Gastroesophageal sphincter (tissue), 3 donors: ENCODE data around the gene PDE11A.

Experiments used
- EP300 ChIP-seq: sonication (generic); formaldehyde crosslinking; IDR thresholded peaks from one replicate; pipeline ENCODE4 v1.6.1; 2017; ENCODE audit warnings: antibody characterized with exemption, mild to moderate bottlenecking
- POLR2A ChIP-seq, 2 donors: fragments of 450-650 bp; IDR thresholded peaks; one replicate each; pipeline ENCODE4 v1.6.1; 2017; ENCODE audit warnings: antibody characterized with exemption in 2 of 2, mild to moderate bottlenecking in 2 of 2, moderate library complexity in 1 of 2
- POLR2AphosphoS5 ChIP-seq: sonication (generic); formaldehyde crosslinking; IDR thresholded peaks from one replicate; pipeline ENCODE4 v1.6.1; 2017; ENCODE audit warnings: antibody characterized with exemption
- TF ChIP-seq, protein P1 (sequence below), 4 experiments: fragments of 200-600 bp in 2 of 4; fragments of 450-650 bp in 2 of 4; sonication (generic) in 1 of 4; IDR thresholded peaks; one replicate each; pipeline ENCODE4 v1.5.1; 2017 to 2019; ENCODE audit warnings: antibody characterized with exemption in 4 of 4, mild to moderate bottlenecking in 2 of 4, moderate library complexity in 2 of 4

DNA sequence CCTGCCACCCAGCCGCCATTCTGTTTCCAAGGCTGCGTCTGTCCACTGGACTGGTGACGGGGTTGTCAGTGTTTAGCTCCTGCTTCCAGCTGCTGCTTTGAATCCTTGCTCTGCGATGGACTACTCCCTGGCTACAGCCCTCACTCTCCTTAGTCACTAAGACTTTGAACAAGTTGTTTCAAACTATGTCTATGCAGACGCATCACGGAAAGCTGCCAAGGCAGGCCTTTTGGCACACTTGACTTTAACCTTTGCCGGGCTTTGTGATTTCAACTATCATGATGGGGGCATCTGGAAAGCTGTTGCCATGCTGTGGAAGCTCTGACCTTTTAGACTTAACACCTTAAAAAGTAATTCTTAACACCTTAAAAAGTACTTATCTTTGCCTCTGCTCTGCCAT lies 54.4 kb downstream of the PDE11A start:
- TF ChIP-seq, protein P1, sequence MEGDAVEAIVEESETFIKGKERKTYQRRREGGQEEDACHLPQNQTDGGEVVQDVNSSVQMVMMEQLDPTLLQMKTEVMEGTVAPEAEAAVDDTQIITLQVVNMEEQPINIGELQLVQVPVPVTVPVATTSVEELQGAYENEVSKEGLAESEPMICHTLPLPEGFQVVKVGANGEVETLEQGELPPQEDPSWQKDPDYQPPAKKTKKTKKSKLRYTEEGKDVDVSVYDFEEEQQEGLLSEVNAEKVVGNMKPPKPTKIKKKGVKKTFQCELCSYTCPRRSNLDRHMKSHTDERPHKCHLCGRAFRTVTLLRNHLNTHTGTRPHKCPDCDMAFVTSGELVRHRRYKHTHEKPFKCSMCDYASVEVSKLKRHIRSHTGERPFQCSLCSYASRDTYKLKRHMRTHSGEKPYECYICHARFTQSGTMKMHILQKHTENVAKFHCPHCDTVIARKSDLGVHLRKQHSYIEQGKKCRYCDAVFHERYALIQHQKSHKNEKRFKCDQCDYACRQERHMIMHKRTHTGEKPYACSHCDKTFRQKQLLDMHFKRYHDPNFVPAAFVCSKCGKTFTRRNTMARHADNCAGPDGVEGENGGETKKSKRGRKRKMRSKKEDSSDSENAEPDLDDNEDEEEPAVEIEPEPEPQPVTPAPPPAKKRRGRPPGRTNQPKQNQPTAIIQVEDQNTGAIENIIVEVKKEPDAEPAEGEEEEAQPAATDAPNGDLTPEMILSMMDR (IDR thresholded peaks at IDR 0.05), result no peak
- TF ChIP-seq POLR2AphosphoS5, result no peak
- no peak for TF ChIP-seq POLR2A (IDR thresholded peaks at IDR 0.05)
- no peak for TF ChIP-seq EP300
